Natural killer cell treated with Interleukin-12 subunit alpha and Interleukin-12 subunit beta and Interleukin-15 and Interleukin-18, amount 100 ng/mL, for 72 hours (primary cell): Measurements from ENCODE around the gene C22orf15. TPM values are rescaled to one million over a fixed set of nuclear protein-coding genes. Genes with fewer than 3 reads are reported as not detected.

Experiments
- ATAC-seq, 2 donors: fragments of 150-1000 bp; cut with Tn5 transposase in 1 of 2; sonication (Bioruptor Pico), chemical (Tn5 transposase) in 1 of 2; 2 replicates each; pipeline ENCODE4 v1.10.0; 2021
- DNase-seq: peaks from one replicate; pipeline ENCODE4 v3.0.0; 2022; ENCODE audit warnings: low spot score
- H3K27ac Mint-ChIP-seq, 2 donors: 1 replicate in 1 of 2; 2 replicates in 1 of 2; pipeline ENCODE4 v1.8.0; 2022; ENCODE audit warnings: mixed read lengths in 2 of 2, mild to moderate bottlenecking in 1 of 2, moderate library complexity in 1 of 2
- H3K27me3 Mint-ChIP-seq, 2 donors: 1 replicate in 1 of 2; 2 replicates in 1 of 2; pipeline ENCODE4 v1.8.0; 2022; ENCODE audit warnings: mixed read lengths in 2 of 2
- H3K36me3 Mint-ChIP-seq: one replicate; pipeline ENCODE4 v1.8.0; 2022; ENCODE audit warnings: mixed read lengths
- H3K4me1 Mint-ChIP-seq, 2 donors: 1 replicate in 1 of 2; 2 replicates in 1 of 2; pipeline ENCODE4 v1.8.0; 2022; ENCODE audit warnings: low read depth in 2 of 2, mixed read lengths in 2 of 2, mild to moderate bottlenecking in 1 of 2
- H3K4me3 Mint-ChIP-seq: one replicate; pipeline ENCODE4 v1.8.0; 2022; ENCODE audit warnings: mixed read lengths
- H3K9me3 Mint-ChIP-seq: 2 replicates; pipeline ENCODE4 v1.8.0; 2022; ENCODE audit warnings: mixed read lengths
- total RNA-seq, 2 donors: library from RNA; stranded (reverse); gene quantifications; one replicate each; pipeline ENCODE4 v1.2.3, GENCODE V29; 2022

The C22orf15 gene
- total RNA-seq, 2 donors from 2014 or later = 0.83 to 0.86 TPM

GRCh38 chr22:23782252-23782651 lies 19.5 kb downstream of the C22orf15 start:
- Mint-ChIP-seq H3K27ac (no peak overlapping the region), H3K9me3 (no peaks in the 10 kb centered on the region), H3K4me1 (peaks cover 8 to 13% of the 10 kb centered on the region in 2 donors), H3K4me3 (no peak overlapping the region), H3K36me3 (no peaks in the 10 kb centered on the region), H3K27me3 (no peaks in the 10 kb centered on the region)
- ATAC-seq = no peak
- DNase-seq = no peak

- Mint-ChIP-seq H3K36me3 (no peaks in the 10 kb centered on the region), H3K27ac (no peak overlapping the region), H3K27me3 (no peaks in the 10 kb centered on the region), H3K9me3 (no peaks in the 10 kb centered on the region), H3K4me1 (peaks cover 8 to 17% of the 10 kb centered on the region in 2 donors), H3K4me3 (no peak overlapping the region)
- DNase-seq = no peak
- no peak for ATAC-seq
Measured at GRCh38 chr22:23782703-23783102, 19.9 kb downstream of the C22orf15 start.

- ATAC-seq (no peak), DNase-seq (no peak)
- H3K36me3 Mint-ChIP-seq = no peaks in the 10 kb centered on the region
- peak overlapping the region in 1 of 2 donors; percentile 8 for H3K27ac Mint-ChIP-seq
- H3K4me3 Mint-ChIP-seq = no peak overlapping the region
- H3K9me3 Mint-ChIP-seq = no peaks in the 10 kb centered on the region
- no peaks in the 10 kb centered on the region for H3K27me3 Mint-ChIP-seq
- peaks cover 10 to 20% of the 10 kb centered on the region in 2 donors for H3K4me1 Mint-ChIP-seq
Measured at GRCh38 chr22:23783265-23784150, 20.7 kb downstream of the C22orf15 start.

GRCh38 chr22:23784215-23784732 lies 21.5 kb downstream of the C22orf15 start:
- Mint-ChIP-seq H3K4me3 (no peak overlapping the region), H3K27ac (peak overlapping the region in 1 of 2 donors; percentile 8), H3K9me3 (no peaks in the 10 kb centered on the region), H3K36me3 (no peaks in the 10 kb centered on the region), H3K4me1 (peaks cover 12 to 20% of the 10 kb centered on the region in 2 donors), H3K27me3 (no peaks in the 10 kb centered on the region)
- ATAC-seq (no peak), DNase-seq (no peak)

- H3K36me3 Mint-ChIP-seq = no peaks in the 10 kb centered on the region
Measured at GRCh38 chr22:23786261-23786710, 23.5 kb downstream of the C22orf15 start.

GRCh38 chr22:23786752-23787599 lies 24.2 kb downstream of the C22orf15 start, which contains the start of gene SMARCB1:
SMARCB1 (plus strand) TSS chr22:23786966; CDS start chr22:23787170, 204 bp downstream.
- Mint-ChIP-seq H3K4me3 (peak within 1 kb of the TSS; percentile 93), H3K4me1 (peaks cover 20 to 26% of the 10 kb centered on the region in 2 donors)
- ATAC-seq = peak; percentile 90 to 95

More at GRCh38 chr22:23786261-23786710, 23.5 kb downstream of the C22orf15 start:
- Mint-ChIP-seq H3K9me3 (no peaks in the 10 kb centered on the region), H3K4me3 (peak overlapping the region; percentile 93), H3K4me1 (peaks cover 20 to 26% of the 10 kb centered on the region in 2 donors), H3K27me3 (no peaks in the 10 kb centered on the region), H3K27ac (peak overlapping the region; percentile 79 to 92)
- DNase-seq = no peak
- no peak for ATAC-seq

GRCh38 chr22:23787600-23787896 lies 24.8 kb downstream of the C22orf15 start:
- H3K27ac Mint-ChIP-seq = peak overlapping the region; percentile 79 to 87
- no peaks in the 10 kb centered on the region for H3K27me3 Mint-ChIP-seq
- no peak for ATAC-seq
- H3K4me3 Mint-ChIP-seq = peak overlapping the region; percentile 93
- H3K36me3 Mint-ChIP-seq = no peaks in the 10 kb centered on the region
- H3K4me1 Mint-ChIP-seq = peaks cover 25 to 27% of the 10 kb centered on the region in 2 donors
- DNase-seq = no peak
- H3K9me3 Mint-ChIP-seq = no peaks in the 10 kb centered on the region

More at GRCh38 chr22:23786752-23787599, 24.2 kb downstream of the C22orf15 start, which contains the start of gene SMARCB1:
- Mint-ChIP-seq H3K9me3 (no peaks in the 10 kb centered on the region), H3K27me3 (no peaks in the 10 kb centered on the region), H3K36me3 (no peaks in the 10 kb centered on the region), H3K27ac (peak within 1 kb of the TSS; percentile 79 to 92)
- peak; percentile 90 for DNase-seq

GRCh38 chr22:23787910-23788309 lies 25.1 kb downstream of the C22orf15 start:
- Mint-ChIP-seq H3K4me3 (peak overlapping the region; percentile 93), H3K27me3 (no peaks in the 10 kb centered on the region), H3K36me3 (no peaks in the 10 kb centered on the region), H3K4me1 (peaks cover 29 to 31% of the 10 kb centered on the region in 2 donors), H3K27ac (peak overlapping the region; percentile 79 to 87), H3K9me3 (no peaks in the 10 kb centered on the region)
- ATAC-seq (no peak), DNase-seq (no peak)

- Mint-ChIP-seq H3K36me3 (peaks cover 4% of the 10 kb centered on the region), H3K27ac (peak overlapping the region in 1 of 2 donors; percentile 17), H3K27me3 (no peaks in the 10 kb centered on the region), H3K4me1 (peaks cover 33 to 35% of the 10 kb centered on the region in 2 donors), H3K4me3 (peak overlapping the region; percentile 15), H3K9me3 (no peaks in the 10 kb centered on the region)
- ATAC-seq (no peak), DNase-seq (no peak)
Measured at GRCh38 chr22:23789121-23789520, 26.3 kb downstream of the C22orf15 start.

- no peak for ATAC-seq
- Mint-ChIP-seq H3K36me3 (peaks cover 4% of the 10 kb centered on the region), H3K27me3 (no peaks in the 10 kb centered on the region), H3K9me3 (no peaks in the 10 kb centered on the region), H3K4me1 (peaks cover 29 to 30% of the 10 kb centered on the region in 2 donors), H3K4me3 (no peak overlapping the region), H3K27ac (no peak overlapping the region)
- DNase-seq = no peak
Measured at GRCh38 chr22:23789638-23790037, 26.8 kb downstream of the C22orf15 start.

- Mint-ChIP-seq H3K4me3 (no peak overlapping the region), H3K27ac (no peak overlapping the region), H3K36me3 (peaks cover 4% of the 10 kb centered on the region), H3K9me3 (no peaks in the 10 kb centered on the region), H3K27me3 (no peaks in the 10 kb centered on the region), H3K4me1 (peaks cover 29% of the 10 kb centered on the region in 2 donors)
- ATAC-seq (no peak), DNase-seq (no peak)
Measured at GRCh38 chr22:23790819-23791737, 28.3 kb downstream of the C22orf15 start.

- Mint-ChIP-seq H3K4me3 (no peak overlapping the region), H3K27ac (no peak overlapping the region), H3K4me1 (peaks cover 23 to 26% of the 10 kb centered on the region in 2 donors), H3K9me3 (no peaks in the 10 kb centered on the region), H3K36me3 (peaks cover 4% of the 10 kb centered on the region), H3K27me3 (no peaks in the 10 kb centered on the region)
- DNase-seq (no peak), ATAC-seq (no peak)
Measured at GRCh38 chr22:23791738-23792645, 29.2 kb downstream of the C22orf15 start.
